Activated T-cell treated with anti-CD3 and anti-CD28 coated beads, Interleukin-2, amount 50 U/mL, for 72 hours (primary cell): ENCODE measurements around the gene RUVBL2. TPM values are rescaled to one million over a fixed set of nuclear protein-coding genes. Genes with fewer than 3 reads are reported as not detected.
"Not testable (repeated sequence)": the region's sequence is repeated elsewhere in the genome, so short reads cannot be mapped to it uniquely, and the experiment has no call there.

ENCODE experiments used
- ATAC-seq, 2 donors: fragments of 150-1000 bp; cut with Tn5 transposase; replicated peaks in 1 of 2; 2 replicates each; pipeline ENCODE4 v1.10.0; 2021; ENCODE audit warnings: moderate library complexity in 2 of 2, mild to moderate bottlenecking in 1 of 2
- DNase-seq, 2 donors: peaks; one replicate each; pipeline ENCODE4 v3.0.0; 2021 to 2022; ENCODE audit warnings: mixed read lengths in 1 of 2
- H3K27ac Mint-ChIP-seq: one replicate; pipeline ENCODE4 v1.8.0; 2022; ENCODE audit warnings: mild to moderate bottlenecking, moderate library complexity, mixed read lengths
- H3K27me3 Mint-ChIP-seq: one replicate; pipeline ENCODE4 v1.8.0; 2022; ENCODE audit warnings: low read depth, mixed read lengths
- H3K36me3 Mint-ChIP-seq, 2 donors: one replicate each; pipeline ENCODE4 v1.8.0; 2022; ENCODE audit warnings: mixed read lengths in 2 of 2, mild to moderate bottlenecking in 1 of 2; ENCODE audit not compliant: insufficient read depth in 2 of 2
- H3K4me1 Mint-ChIP-seq: one replicate; pipeline ENCODE4 v1.8.0; 2022; ENCODE audit warnings: low read depth, mixed read lengths
- H3K4me3 Mint-ChIP-seq, 2 donors: one replicate each; pipeline ENCODE4 v1.8.0; 2022; ENCODE audit warnings: mild to moderate bottlenecking in 2 of 2, mixed read lengths in 2 of 2, moderate library complexity in 2 of 2
- H3K9me3 Mint-ChIP-seq, 2 donors: one replicate each; pipeline ENCODE4 v1.8.0; 2022; ENCODE audit warnings: mixed read lengths in 2 of 2
- total RNA-seq, 2 donors: library from RNA; stranded (reverse); gene quantifications; one replicate each; pipeline ENCODE4 v1.2.3, GENCODE V29; 2022

Gene RUVBL2
- total RNA-seq, 2 donors from 2014 or later: 83.4 to 92.5 TPM

- peak overlapping the region; percentile 70 to 93 for H3K4me3 Mint-ChIP-seq
- H3K9me3 Mint-ChIP-seq, ATAC-seq, H3K36me3 Mint-ChIP-seq, H3K27ac Mint-ChIP-seq: not testable (repeated sequence)
- peak in 1 of 2 donors; percentile 23 for DNase-seq
- H3K27me3 Mint-ChIP-seq: peaks cover 26% of the 10 kb centered on the region
- peaks cover 28% of the 10 kb centered on the region for H3K4me1 Mint-ChIP-seq
Observed at GRCh38 chr19:49018388-49019241, 24.9 kb downstream of the RUVBL2 start.

GRCh38 chr19:49019242-49019932 lies 25.7 kb downstream of the RUVBL2 start:
- ATAC-seq: peak; percentile 51 to 60

GRCh38 chr19:49020342-49020741 lies 26.7 kb downstream of the RUVBL2 start:
- ATAC-seq (no peak), DNase-seq (no peak)
- Mint-ChIP-seq H3K27ac (no peak overlapping the region), H3K9me3 (no peaks in the 10 kb centered on the region), H3K4me1 (peaks cover 28% of the 10 kb centered on the region), H3K27me3 (peaks cover 26% of the 10 kb centered on the region), H3K36me3 (peaks cover 0 to 3% of the 10 kb centered on the region in 2 donors), H3K4me3 (peak overlapping the region in 1 of 2 donors; percentile 70)

More at GRCh38 chr19:49019242-49019932, 25.7 kb downstream of the RUVBL2 start:
- DNase-seq: peak; percentile 69 to 75
- peaks cover 0 to 3% of the 10 kb centered on the region in 2 donors for H3K36me3 Mint-ChIP-seq
- H3K27me3 Mint-ChIP-seq: peaks cover 26% of the 10 kb centered on the region
- no peaks in the 10 kb centered on the region for H3K9me3 Mint-ChIP-seq
- peaks cover 28% of the 10 kb centered on the region for H3K4me1 Mint-ChIP-seq
- H3K27ac Mint-ChIP-seq: no peak overlapping the region
- peak overlapping the region; percentile 70 to 93 for H3K4me3 Mint-ChIP-seq

GRCh38 chr19:49020931-49021895 lies 27.5 kb downstream of the RUVBL2 start:
- H3K36me3 Mint-ChIP-seq: no peaks in the 10 kb centered on the region
- peaks cover 26% of the 10 kb centered on the region for H3K27me3 Mint-ChIP-seq
- no peaks in the 10 kb centered on the region for H3K9me3 Mint-ChIP-seq
- peak overlapping the region; percentile 0 to 22 for H3K4me3 Mint-ChIP-seq
- no peak overlapping the region for H3K27ac Mint-ChIP-seq
- peaks cover 28% of the 10 kb centered on the region for H3K4me1 Mint-ChIP-seq
- ATAC-seq (peak; percentile 26 to 35), DNase-seq (peak; percentile 18 to 30)

- Mint-ChIP-seq H3K4me1 (peaks cover 28% of the 10 kb centered on the region), H3K27ac (no peak overlapping the region), H3K4me3 (no peak overlapping the region), H3K27me3 (peaks cover 26% of the 10 kb centered on the region), H3K9me3 (no peaks in the 10 kb centered on the region), H3K36me3 (no peaks in the 10 kb centered on the region)
- DNase-seq (no peak), ATAC-seq (no peak)
Observed at GRCh38 chr19:49022116-49022515, 28.4 kb downstream of the RUVBL2 start.

- DNase-seq, H3K4me3 Mint-ChIP-seq, H3K36me3 Mint-ChIP-seq, ATAC-seq, H3K9me3 Mint-ChIP-seq, H3K27ac Mint-ChIP-seq: not testable (repeated sequence)
- H3K4me1 Mint-ChIP-seq: peaks cover 17% of the 10 kb centered on the region
- peaks cover 21% of the 10 kb centered on the region for H3K27me3 Mint-ChIP-seq
Observed at GRCh38 chr19:49024233-49024632, 30.5 kb downstream of the RUVBL2 start, which contains the start of gene CGB3. TSS of gene CGB3 (minus strand) at chr19:49024333. CDS start at chr19:49023971, 362 bp downstream.

GRCh38 chr19:49025088-49025487 lies 31.4 kb downstream of the RUVBL2 start:
- H3K27ac Mint-ChIP-seq, ATAC-seq, DNase-seq, H3K36me3 Mint-ChIP-seq, H3K9me3 Mint-ChIP-seq, H3K4me3 Mint-ChIP-seq: not testable (repeated sequence)
- peaks cover 13% of the 10 kb centered on the region for H3K27me3 Mint-ChIP-seq
- peaks cover 14% of the 10 kb centered on the region for H3K4me1 Mint-ChIP-seq

- DNase-seq, H3K27me3 Mint-ChIP-seq, H3K9me3 Mint-ChIP-seq, H3K4me1 Mint-ChIP-seq, H3K4me3 Mint-ChIP-seq, H3K36me3 Mint-ChIP-seq, H3K27ac Mint-ChIP-seq, ATAC-seq: not testable (repeated sequence)
Observed at GRCh38 chr19:49025599-49025998, 31.9 kb downstream of the RUVBL2 start.

GRCh38 chr19:49028686-49029085 lies 35.0 kb downstream of the RUVBL2 start:
- H3K36me3 Mint-ChIP-seq, H3K9me3 Mint-ChIP-seq, DNase-seq, H3K27ac Mint-ChIP-seq, H3K27me3 Mint-ChIP-seq, H3K4me3 Mint-ChIP-seq, ATAC-seq, H3K4me1 Mint-ChIP-seq: not testable (repeated sequence)

GRCh38 chr19:49029749-49030148 lies 36.1 kb downstream of the RUVBL2 start:
- H3K36me3 Mint-ChIP-seq, H3K4me3 Mint-ChIP-seq, H3K27me3 Mint-ChIP-seq, H3K4me1 Mint-ChIP-seq, H3K27ac Mint-ChIP-seq, DNase-seq, H3K9me3 Mint-ChIP-seq, ATAC-seq: not testable (repeated sequence)

- not testable (repeated sequence) for H3K9me3 Mint-ChIP-seq, H3K36me3 Mint-ChIP-seq, H3K4me1 Mint-ChIP-seq, ATAC-seq, H3K4me3 Mint-ChIP-seq, H3K27ac Mint-ChIP-seq, DNase-seq, H3K27me3 Mint-ChIP-seq
Observed at GRCh38 chr19:49030323-49030722, 36.6 kb downstream of the RUVBL2 start.

- ATAC-seq (peak; percentile 96 to 97), DNase-seq (peak; percentile 87 to 90)
- H3K27ac Mint-ChIP-seq: peak within 1 kb of the TSS; percentile 84
- not testable (repeated sequence) for H3K36me3 Mint-ChIP-seq, H3K9me3 Mint-ChIP-seq, H3K27me3 Mint-ChIP-seq, H3K4me1 Mint-ChIP-seq
- H3K4me3 Mint-ChIP-seq: peak within 1 kb of the TSS; percentile 73 to 77
Observed at GRCh38 chr19:49031642-49032301, 38.1 kb downstream of the RUVBL2 start, which contains the start of gene CGB2. TSS of gene CGB2 (plus strand) at chr19:49031890. CDS start at chr19:49032096, 206 bp downstream.
